Astrocyte (in vitro differentiated cells and primary cell): Measurements from ENCODE around the gene CASP5. TPM values are rescaled to one million over a fixed set of nuclear protein-coding genes. Genes with fewer than 3 reads are reported as not detected.

ENCODE experiments used
- DNase-seq: peaks from one replicate; pipeline ENCODE4 v3.0.0-alpha.2; 2010; ENCODE audit warnings: low read depth
- FAIRE-seq: peaks from 2 replicates; lab custom pipeline; 2011; peaks lifted over from hg19 to GRCh38; lab: Jason Lieb, UNC
- H2AFZ ChIP-seq: 2 replicates; pipeline ENCODE4 v1.6.0; 2012; ENCODE audit warnings: low read depth, low read length, inconsistent platforms
- H3K27ac ChIP-seq: 2 replicates; pipeline ENCODE4 v1.5.1; 2011; ENCODE audit warnings: low read depth, low read length, inconsistent platforms
- H3K27me3 ChIP-seq: 2 replicates; pipeline ENCODE4 v1.6.0; 2011; ENCODE audit warnings: low read length, inconsistent platforms; ENCODE audit not compliant: insufficient read depth
- H3K36me3 ChIP-seq: 2 replicates; pipeline ENCODE4 v1.5.1; 2011; ENCODE audit warnings: low read length, inconsistent platforms; ENCODE audit not compliant: insufficient read depth
- H3K4me1 ChIP-seq: 2 replicates; pipeline ENCODE4 v1.5.1; 2011; ENCODE audit warnings: low read length, inconsistent platforms; ENCODE audit not compliant: insufficient read depth
- H3K4me2 ChIP-seq: 2 replicates; pipeline ENCODE4 v1.6.0; 2012; ENCODE audit warnings: low read length, inconsistent platforms
- H3K4me3 ChIP-seq: 2 replicates; pipeline ENCODE4 v1.5.1; 2011; ENCODE audit warnings: low read depth, mild to moderate bottlenecking, low read length, inconsistent platforms; ENCODE audit not compliant: insufficient read depth
- H3K79me2 ChIP-seq: 2 replicates; pipeline ENCODE4 v1.6.0; 2012; ENCODE audit warnings: mild to moderate bottlenecking, low read length, inconsistent platforms; ENCODE audit not compliant: insufficient read depth
- H3K9ac ChIP-seq: 2 replicates; pipeline ENCODE4 v1.6.0; 2012; ENCODE audit warnings: mild to moderate bottlenecking, low read length, inconsistent platforms
- H3K9me3 ChIP-seq: 2 replicates; pipeline ENCODE4 v1.5.1; 2012; ENCODE audit warnings: low read depth, mild to moderate bottlenecking, low read length, inconsistent platforms; ENCODE audit not compliant: insufficient read depth
- H4K20me1 ChIP-seq: 2 replicates; pipeline ENCODE4 v1.6.0; 2012; ENCODE audit warnings: low read length, inconsistent platforms; ENCODE audit not compliant: insufficient read depth
- H3K27ac Mint-ChIP-seq: one replicate; pipeline ENCODE4 v1.8.0; 2021; ENCODE audit warnings: mild to moderate bottlenecking, mixed read lengths; ENCODE audit not compliant: unreplicated experiment
- H3K27me3 Mint-ChIP-seq: one replicate; pipeline ENCODE4 v1.8.0; 2021; ENCODE audit warnings: low read depth, mixed read lengths; ENCODE audit not compliant: unreplicated experiment
- H3K36me3 Mint-ChIP-seq: one replicate; pipeline ENCODE4 v1.8.0; 2021; ENCODE audit warnings: low read depth, mixed read lengths; ENCODE audit not compliant: unreplicated experiment
- H3K4me1 Mint-ChIP-seq: one replicate; pipeline ENCODE4 v1.8.0; 2021; ENCODE audit warnings: low read depth, mixed read lengths; ENCODE audit not compliant: unreplicated experiment
- H3K4me3 Mint-ChIP-seq: one replicate; pipeline ENCODE4 v1.8.0; 2021; ENCODE audit warnings: mild to moderate bottlenecking, moderate library complexity, mixed read lengths; ENCODE audit not compliant: unreplicated experiment
- H3K9me3 Mint-ChIP-seq: one replicate; pipeline ENCODE4 v1.8.0; 2021; ENCODE audit warnings: mild to moderate bottlenecking, mixed read lengths; ENCODE audit not compliant: unreplicated experiment
- EZH2 ChIP-seq: IDR thresholded peaks from 2 replicates; pipeline ENCODE4 v1.6.1; 2012; ENCODE audit warnings: mild to moderate bottlenecking, low read length, inconsistent platforms; ENCODE audit not compliant: insufficient read depth
- total RNA-seq: library from RNA; stranded (reverse); gene quantifications from 2 replicates; pipeline ENCODE4 v1.2.1, GENCODE V29; 2021
- TF ChIP-seq, protein P1 (sequence below): IDR thresholded peaks from 2 replicates; pipeline ENCODE4 v1.5.1; 2011; ENCODE audit warnings: low read depth, mild to moderate bottlenecking, inconsistent platforms, low read length, moderate library complexity; ENCODE audit not compliant: insufficient read depth

CASP5 gene
- total RNA-seq, 1 donor from 2014 or later = not detected

DNA sequence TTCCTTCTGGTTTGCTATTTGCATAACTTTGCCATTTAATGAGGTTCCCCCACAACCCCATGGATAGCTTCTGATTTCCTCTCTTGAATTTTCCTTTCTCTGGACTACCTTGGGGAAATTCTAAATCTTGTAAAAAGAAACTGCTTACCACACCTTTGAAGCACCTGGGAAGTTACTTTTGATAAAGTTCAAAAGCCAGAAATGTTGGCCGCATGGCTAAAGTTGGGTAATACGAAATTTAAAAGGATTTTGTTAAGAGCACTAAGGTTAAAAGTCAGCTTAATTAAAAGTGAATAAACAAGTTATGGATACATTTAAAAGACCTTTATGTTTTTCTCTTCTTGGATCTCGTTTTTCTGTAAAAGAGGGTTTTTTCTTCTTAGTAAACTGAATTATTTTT lies 60.1 kb downstream of the CASP5 start:
- DNase-seq (no peak), FAIRE-seq (no peak)
- H3K36me3 Mint-ChIP-seq = no peaks in the 10 kb centered on the region
- H3K79me2 ChIP-seq = no peaks in the 10 kb centered on the region
- no peak overlapping the region for H3K4me3 ChIP-seq
- no peaks in the 10 kb centered on the region for H3K27me3 ChIP-seq
- H2AFZ ChIP-seq = no peak overlapping the region
- no peak overlapping the region for H3K4me3 Mint-ChIP-seq
- no peaks in the 10 kb centered on the region for H4K20me1 ChIP-seq
- no peak for TF ChIP-seq EZH2
- TF ChIP-seq, protein P1, sequence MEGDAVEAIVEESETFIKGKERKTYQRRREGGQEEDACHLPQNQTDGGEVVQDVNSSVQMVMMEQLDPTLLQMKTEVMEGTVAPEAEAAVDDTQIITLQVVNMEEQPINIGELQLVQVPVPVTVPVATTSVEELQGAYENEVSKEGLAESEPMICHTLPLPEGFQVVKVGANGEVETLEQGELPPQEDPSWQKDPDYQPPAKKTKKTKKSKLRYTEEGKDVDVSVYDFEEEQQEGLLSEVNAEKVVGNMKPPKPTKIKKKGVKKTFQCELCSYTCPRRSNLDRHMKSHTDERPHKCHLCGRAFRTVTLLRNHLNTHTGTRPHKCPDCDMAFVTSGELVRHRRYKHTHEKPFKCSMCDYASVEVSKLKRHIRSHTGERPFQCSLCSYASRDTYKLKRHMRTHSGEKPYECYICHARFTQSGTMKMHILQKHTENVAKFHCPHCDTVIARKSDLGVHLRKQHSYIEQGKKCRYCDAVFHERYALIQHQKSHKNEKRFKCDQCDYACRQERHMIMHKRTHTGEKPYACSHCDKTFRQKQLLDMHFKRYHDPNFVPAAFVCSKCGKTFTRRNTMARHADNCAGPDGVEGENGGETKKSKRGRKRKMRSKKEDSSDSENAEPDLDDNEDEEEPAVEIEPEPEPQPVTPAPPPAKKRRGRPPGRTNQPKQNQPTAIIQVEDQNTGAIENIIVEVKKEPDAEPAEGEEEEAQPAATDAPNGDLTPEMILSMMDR = no peak
- no peak overlapping the region for H3K27ac Mint-ChIP-seq
- H3K36me3 ChIP-seq = no peaks in the 10 kb centered on the region
- no peaks in the 10 kb centered on the region for H3K4me1 Mint-ChIP-seq
- H3K27me3 Mint-ChIP-seq = no peaks in the 10 kb centered on the region
- H3K4me1 ChIP-seq = no peaks in the 10 kb centered on the region
- no peak overlapping the region for H3K4me2 ChIP-seq
- H3K27ac ChIP-seq = no peak overlapping the region
- no peak overlapping the region for H3K9ac ChIP-seq
- no peaks in the 10 kb centered on the region for H3K9me3 ChIP-seq
- H3K9me3 Mint-ChIP-seq = peaks cover 2% of the 10 kb centered on the region

DNA sequence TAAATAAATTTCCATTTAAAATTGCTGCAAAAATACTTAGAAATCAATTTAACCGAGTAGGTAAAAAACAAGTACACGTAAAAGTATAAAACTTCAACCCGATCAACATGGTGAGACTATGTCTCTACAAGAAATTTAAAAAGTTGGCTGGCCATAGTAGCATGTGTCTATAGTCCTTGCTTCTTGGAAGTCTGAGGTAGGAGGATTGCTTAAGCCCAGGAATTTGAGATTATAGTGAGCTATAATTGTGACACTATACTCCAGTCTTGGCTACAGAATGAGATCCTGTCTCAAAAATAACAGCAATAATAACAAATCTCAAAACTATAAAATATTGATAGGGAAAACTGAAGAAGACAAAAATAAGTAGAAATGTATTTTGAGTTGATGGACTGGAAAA lies 65.7 kb downstream of the CASP5 start:
- no peaks in the 10 kb centered on the region for H4K20me1 ChIP-seq
- H3K9ac ChIP-seq = no peak overlapping the region
- FAIRE-seq (no peak), DNase-seq (no peak)
- TF ChIP-seq EZH2 = no peak
- TF ChIP-seq, protein P1 = no peak
- H3K4me3 ChIP-seq = no peak overlapping the region
- H3K36me3 ChIP-seq = no peaks in the 10 kb centered on the region
- no peak overlapping the region for H3K27ac Mint-ChIP-seq
- H3K27ac ChIP-seq = no peak overlapping the region
- H3K9me3 Mint-ChIP-seq = no peaks in the 10 kb centered on the region
- no peak overlapping the region for H3K4me3 Mint-ChIP-seq
- H3K79me2 ChIP-seq = no peaks in the 10 kb centered on the region
- H3K36me3 Mint-ChIP-seq = no peaks in the 10 kb centered on the region
- H3K4me1 Mint-ChIP-seq = no peaks in the 10 kb centered on the region
- H3K27me3 Mint-ChIP-seq = no peaks in the 10 kb centered on the region
- H2AFZ ChIP-seq = no peak overlapping the region
- H3K27me3 ChIP-seq = no peaks in the 10 kb centered on the region
- no peak overlapping the region for H3K4me2 ChIP-seq
- H3K9me3 ChIP-seq = no peaks in the 10 kb centered on the region
- no peaks in the 10 kb centered on the region for H3K4me1 ChIP-seq

DNA sequence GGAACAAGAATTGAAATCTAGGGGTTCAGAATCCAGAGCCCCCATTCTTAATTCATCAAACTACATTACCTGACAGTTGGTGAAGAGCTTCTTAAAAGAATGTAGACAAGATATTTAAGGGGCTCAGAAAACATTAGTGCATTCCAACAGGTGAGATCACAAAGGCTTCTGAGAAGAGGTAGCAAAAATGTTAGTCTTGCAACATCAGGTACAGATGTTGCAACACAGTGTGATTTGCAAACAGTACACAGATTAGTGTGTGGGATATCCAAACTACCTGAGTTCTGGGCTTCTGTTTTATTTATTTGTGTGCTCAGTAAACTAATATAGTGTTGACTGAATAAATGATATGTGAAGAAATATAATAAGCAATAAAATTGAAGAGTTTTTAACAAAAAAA lies 66.4 kb downstream of the CASP5 start:
- FAIRE-seq (no peak), DNase-seq (no peak)
- Histone ChIP-seq H3K27ac (no peak overlapping the region), H3K27me3 (no peaks in the 10 kb centered on the region), H3K9me3 (no peaks in the 10 kb centered on the region), H3K79me2 (no peaks in the 10 kb centered on the region), H3K36me3 (no peaks in the 10 kb centered on the region), H2AFZ (no peak overlapping the region), H4K20me1 (no peaks in the 10 kb centered on the region), H3K4me3 (no peak overlapping the region), H3K4me1 (no peaks in the 10 kb centered on the region), H3K4me2 (no peak overlapping the region), H3K9ac (no peak overlapping the region)
- H3K4me1 Mint-ChIP-seq = no peaks in the 10 kb centered on the region
- no peaks in the 10 kb centered on the region for H3K36me3 Mint-ChIP-seq
- H3K9me3 Mint-ChIP-seq = no peaks in the 10 kb centered on the region
- H3K4me3 Mint-ChIP-seq = no peak overlapping the region
- no peaks in the 10 kb centered on the region for H3K27me3 Mint-ChIP-seq
- no peak overlapping the region for H3K27ac Mint-ChIP-seq
- TF ChIP-seq EZH2 = no peak
- TF ChIP-seq, protein P1 = no peak
